SK-N-SH treated with all-trans-retinoic acid at 6 μM for 48 hours (cell line): ENCODE measurements around the gene PMM2.

Experiments used
- ATAC-seq: fragments of 200-7000 bp; cut with Tn5 transposase; 3 replicates; pipeline ENCODE4 v1.9.1; 2020; ENCODE audit warnings: mild to moderate bottlenecking, moderate library complexity
- ARNTL ChIP-seq: fragments of 450-650 bp; formaldehyde crosslinking; IDR thresholded peaks from 2 replicates; pipeline ENCODE4 v1.5.0; 2020; ENCODE audit warnings: low read depth, mild to moderate bottlenecking, moderate library complexity, borderline replicate concordance
- BACH2 ChIP-seq: fragments of 250-450 bp; sonication (Bioruptor Pico); IDR thresholded peaks from 2 replicates; pipeline ENCODE4 v1.9.0; 2021; ENCODE audit warnings: mild to moderate bottlenecking, borderline replicate concordance
- CREB5 ChIP-seq: fragments of 250-450 bp; sonication (Bioruptor Pico); IDR thresholded peaks from 2 replicates; pipeline ENCODE4 v1.5.1; 2020; ENCODE audit warnings: low read depth, mild to moderate bottlenecking, moderate library complexity
- CSDC2 ChIP-seq: fragments of 250-450 bp; sonication (Bioruptor Pico); IDR thresholded peaks from 2 replicates; pipeline ENCODE4 v1.5.0; 2020; ENCODE audit warnings: mild to moderate bottlenecking, moderate library complexity
- ESRRG ChIP-seq: fragments of 250-450 bp; sonication (Bioruptor Pico); IDR thresholded peaks from 2 replicates; pipeline ENCODE4 v1.6.1; 2021; ENCODE audit warnings: mild to moderate bottlenecking
- GLIS3 ChIP-seq: fragments of 250-450 bp; sonication (Bioruptor Pico); IDR thresholded peaks from 2 replicates; pipeline ENCODE4 v1.5.0; 2020; ENCODE audit warnings: mild to moderate bottlenecking, moderate library complexity
- ISL1 ChIP-seq: fragments of 250-450 bp; sonication (Bioruptor Pico); IDR thresholded peaks from 2 replicates; pipeline ENCODE4 v2.1.2; 2022; ENCODE audit warnings: mild to moderate bottlenecking, moderate library complexity
- OSR1 ChIP-seq: fragments of 250-450 bp; sonication (Bioruptor Pico); IDR thresholded peaks from 2 replicates; pipeline ENCODE4 v1.8.0; 2022; ENCODE audit warnings: moderate library complexity, mild to moderate bottlenecking, inconsistent platforms
- PPARA ChIP-seq: fragments of 250-450 bp; sonication (Bioruptor Pico); IDR thresholded peaks from 2 replicates; pipeline ENCODE4 v1.5.0; 2020; ENCODE audit warnings: mild to moderate bottlenecking, borderline replicate concordance
- RARB ChIP-seq: fragments of 250-450 bp; sonication (Bioruptor Pico); IDR thresholded peaks from 2 replicates; pipeline ENCODE4 v1.8.0; 2021; ENCODE audit warnings: mild to moderate bottlenecking, moderate library complexity
- SNAI2 ChIP-seq: fragments of 250-450 bp; sonication (Bioruptor Pico); IDR thresholded peaks from 2 replicates; pipeline ENCODE4 v1.5.0; 2020; ENCODE audit warnings: mild to moderate bottlenecking, moderate library complexity
- TCF4 ChIP-seq: fragments of 250-450 bp; sonication (Bioruptor Pico); IDR thresholded peaks from 2 replicates; pipeline ENCODE4 v1.8.0; 2021; ENCODE audit warnings: mild to moderate bottlenecking, moderate library complexity, borderline replicate concordance
- TOX ChIP-seq: fragments of 250-450 bp; sonication (Bioruptor Pico); IDR thresholded peaks from 2 replicates; pipeline ENCODE4 v1.8.0; 2021; ENCODE audit warnings: mild to moderate bottlenecking, moderate library complexity, borderline replicate concordance
- TSHZ2 ChIP-seq: fragments of 250-450 bp; sonication (Bioruptor Pico); IDR thresholded peaks from 2 replicates; pipeline ENCODE4 v1.5.0; 2020; ENCODE audit warnings: mild to moderate bottlenecking, moderate library complexity
- ZC3H10 ChIP-seq: fragments of 250-450 bp; sonication (Bioruptor Pico); IDR thresholded peaks from 2 replicates; pipeline ENCODE4 v1.5.1; 2021; ENCODE audit warnings: mild to moderate bottlenecking, moderate library complexity
- ZFP3 ChIP-seq: fragments of 250-450 bp; sonication (Bioruptor Pico); IDR thresholded peaks from 2 replicates; pipeline ENCODE4 v1.5.0; 2020; ENCODE audit warnings: mild to moderate bottlenecking, moderate library complexity
- ZFP30 ChIP-seq: fragments of 450-650 bp; formaldehyde crosslinking; IDR thresholded peaks from 2 replicates; pipeline ENCODE4 v1.5.0; 2022; ENCODE audit warnings: mild to moderate bottlenecking, moderate library complexity
- ZNF565 ChIP-seq: fragments of 450-650 bp; formaldehyde crosslinking; conservative IDR thresholded peaks from 2 replicates; pipeline ENCODE4 v1.5.0; 2020; ENCODE audit warnings: low read depth, mild to moderate bottlenecking, moderate library complexity
- ZNF70 ChIP-seq: fragments of 450-650 bp; formaldehyde crosslinking; IDR thresholded peaks from 2 replicates; pipeline ENCODE4 v1.5.0; 2020; ENCODE audit warnings: mild to moderate bottlenecking, moderate library complexity
- ZNF8 ChIP-seq: fragments of 450-650 bp; formaldehyde crosslinking; IDR thresholded peaks from 2 replicates; pipeline ENCODE4 v1.5.0; 2020; ENCODE audit warnings: mild to moderate bottlenecking, moderate library complexity
- TF ChIP-seq, protein P1 (sequence below): fragments of 250-450 bp; sonication (Bioruptor Pico); IDR thresholded peaks from 2 replicates; pipeline ENCODE4 v1.8.0; 2020; ENCODE audit warnings: mild to moderate bottlenecking, moderate library complexity, borderline replicate concordance
- TF ChIP-seq, protein P2 (sequence below): fragments of 250-450 bp; sonication (Bioruptor Pico); IDR thresholded peaks from 2 replicates; pipeline ENCODE4 v1.8.0; 2021; ENCODE audit warnings: low read depth, mild to moderate bottlenecking, moderate library complexity, borderline replicate concordance
- TF ChIP-seq, protein P3 (sequence below): fragments of 250-450 bp; sonication (Bioruptor Pico); IDR thresholded peaks from 2 replicates; pipeline ENCODE4 v1.5.1; 2021; ENCODE audit warnings: mild to moderate bottlenecking, moderate library complexity

Gene PMM2

GRCh38 chr16:8818504-8819270 lies 21.0 kb downstream of the PMM2 start:
- no peak for TF ChIP-seq TSHZ2 (CRISPR knock-in tag)
- no peak for TF ChIP-seq CREB5
- no peak for TF ChIP-seq ARNTL (CRISPR knock-in tag)
- TF ChIP-seq PPARA, result no peak
- no peak for TF ChIP-seq TCF4
- TF ChIP-seq ESRRG, result no peak
- no peak for TF ChIP-seq ZNF565
- TF ChIP-seq RARB (CRISPR knock-in tag), result no peak
- TF ChIP-seq, protein P1, sequence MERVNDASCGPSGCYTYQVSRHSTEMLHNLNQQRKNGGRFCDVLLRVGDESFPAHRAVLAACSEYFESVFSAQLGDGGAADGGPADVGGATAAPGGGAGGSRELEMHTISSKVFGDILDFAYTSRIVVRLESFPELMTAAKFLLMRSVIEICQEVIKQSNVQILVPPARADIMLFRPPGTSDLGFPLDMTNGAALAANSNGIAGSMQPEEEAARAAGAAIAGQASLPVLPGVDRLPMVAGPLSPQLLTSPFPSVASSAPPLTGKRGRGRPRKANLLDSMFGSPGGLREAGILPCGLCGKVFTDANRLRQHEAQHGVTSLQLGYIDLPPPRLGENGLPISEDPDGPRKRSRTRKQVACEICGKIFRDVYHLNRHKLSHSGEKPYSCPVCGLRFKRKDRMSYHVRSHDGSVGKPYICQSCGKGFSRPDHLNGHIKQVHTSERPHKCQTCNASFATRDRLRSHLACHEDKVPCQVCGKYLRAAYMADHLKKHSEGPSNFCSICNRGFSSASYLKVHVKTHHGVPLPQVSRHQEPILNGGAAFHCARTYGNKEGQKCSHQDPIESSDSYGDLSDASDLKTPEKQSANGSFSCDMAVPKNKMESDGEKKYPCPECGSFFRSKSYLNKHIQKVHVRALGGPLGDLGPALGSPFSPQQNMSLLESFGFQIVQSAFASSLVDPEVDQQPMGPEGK, result no peak
- no peak for TF ChIP-seq ZNF8 (CRISPR knock-in tag)
- TF ChIP-seq GLIS3, result no peak
- no peak for TF ChIP-seq ZC3H10
- TF ChIP-seq ZFP30 (CRISPR knock-in tag), result no peak
- TF ChIP-seq CSDC2 (CRISPR knock-in tag), result no peak
- TF ChIP-seq, protein P2, sequence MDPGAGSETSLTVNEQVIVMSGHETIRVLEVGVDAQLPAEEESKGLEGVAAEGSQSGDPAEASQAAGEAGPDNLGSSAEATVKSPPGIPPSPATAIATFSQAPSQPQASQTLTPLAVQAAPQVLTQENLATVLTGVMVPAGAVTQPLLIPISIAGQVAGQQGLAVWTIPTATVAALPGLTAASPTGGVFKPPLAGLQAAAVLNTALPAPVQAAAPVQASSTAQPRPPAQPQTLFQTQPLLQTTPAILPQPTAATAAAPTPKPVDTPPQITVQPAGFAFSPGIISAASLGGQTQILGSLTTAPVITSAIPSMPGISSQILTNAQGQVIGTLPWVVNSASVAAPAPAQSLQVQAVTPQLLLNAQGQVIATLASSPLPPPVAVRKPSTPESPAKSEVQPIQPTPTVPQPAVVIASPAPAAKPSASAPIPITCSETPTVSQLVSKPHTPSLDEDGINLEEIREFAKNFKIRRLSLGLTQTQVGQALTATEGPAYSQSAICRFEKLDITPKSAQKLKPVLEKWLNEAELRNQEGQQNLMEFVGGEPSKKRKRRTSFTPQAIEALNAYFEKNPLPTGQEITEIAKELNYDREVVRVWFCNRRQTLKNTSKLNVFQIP (CRISPR knock-in tag), result no peak
- no peak for TF ChIP-seq OSR1 (CRISPR knock-in tag)
- TF ChIP-seq ZFP3 (CRISPR knock-in tag), result no peak
- TF ChIP-seq, protein P3, sequence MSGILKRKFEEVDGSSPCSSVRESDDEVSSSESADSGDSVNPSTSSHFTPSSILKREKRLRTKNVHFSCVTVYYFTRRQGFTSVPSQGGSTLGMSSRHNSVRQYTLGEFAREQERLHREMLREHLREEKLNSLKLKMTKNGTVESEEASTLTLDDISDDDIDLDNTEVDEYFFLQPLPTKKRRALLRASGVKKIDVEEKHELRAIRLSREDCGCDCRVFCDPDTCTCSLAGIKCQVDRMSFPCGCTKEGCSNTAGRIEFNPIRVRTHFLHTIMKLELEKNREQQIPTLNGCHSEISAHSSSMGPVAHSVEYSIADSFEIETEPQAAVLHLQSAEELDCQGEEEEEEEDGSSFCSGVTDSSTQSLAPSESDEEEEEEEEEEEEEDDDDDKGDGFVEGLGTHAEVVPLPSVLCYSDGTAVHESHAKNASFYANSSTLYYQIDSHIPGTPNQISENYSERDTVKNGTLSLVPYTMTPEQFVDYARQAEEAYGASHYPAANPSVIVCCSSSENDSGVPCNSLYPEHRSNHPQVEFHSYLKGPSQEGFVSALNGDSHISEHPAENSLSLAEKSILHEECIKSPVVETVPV, result no peak
- no peak for TF ChIP-seq TOX (CRISPR knock-in tag)
- TF ChIP-seq ZNF70 (CRISPR knock-in tag), result no peak
- ATAC-seq, result no peak

DNA sequence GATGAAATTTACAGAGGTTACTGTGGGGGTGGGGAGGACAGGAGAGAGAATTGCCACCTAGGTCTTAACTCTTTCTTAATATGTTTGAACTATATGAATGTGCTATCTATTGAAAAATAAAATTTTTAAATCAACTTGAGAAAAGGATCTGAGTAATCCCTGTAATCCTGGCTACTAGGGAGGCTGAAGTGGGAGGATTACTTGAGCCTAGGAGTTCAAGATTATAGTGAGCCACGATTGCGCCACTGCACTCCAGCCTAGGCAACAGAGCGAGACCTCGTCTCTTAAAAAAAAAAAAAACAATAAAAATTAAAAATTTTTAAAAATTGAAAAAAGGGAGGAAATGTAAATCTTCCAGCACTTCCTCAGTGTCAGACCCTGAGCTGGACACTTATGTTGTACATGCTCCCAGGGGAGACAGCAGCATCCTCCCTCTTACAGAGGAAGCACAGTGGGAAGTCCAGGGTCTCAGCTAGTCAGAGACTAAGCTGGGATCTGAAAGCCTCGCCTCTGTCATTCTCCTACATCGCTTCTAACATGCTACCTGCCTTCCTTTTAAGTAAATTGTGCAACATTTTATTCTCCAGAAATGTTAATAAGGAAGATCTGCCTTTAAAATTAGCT lies 21.9 kb downstream of the PMM2 start:
- ATAC-seq, result no peak
- no peak for TF ChIP-seq CSDC2 (CRISPR knock-in tag)
- no peak for TF ChIP-seq ISL1 (CRISPR knock-in tag)
- no peak for TF ChIP-seq RARB (CRISPR knock-in tag)
- TF ChIP-seq ZFP30 (CRISPR knock-in tag), result no peak
- TF ChIP-seq, protein P2 (CRISPR knock-in tag), result no peak
- TF ChIP-seq TOX (CRISPR knock-in tag), result no peak
- no peak for TF ChIP-seq ZNF565
- no peak for TF ChIP-seq CREB5
- no peak for TF ChIP-seq ZC3H10
- no peak for TF ChIP-seq ARNTL (CRISPR knock-in tag)
- TF ChIP-seq BACH2 (CRISPR knock-in tag), result no peak
- no peak for TF ChIP-seq PPARA
- TF ChIP-seq, protein P1, result no peak
- no peak for TF ChIP-seq SNAI2
- no peak for TF ChIP-seq ZNF8 (CRISPR knock-in tag)
